Keratinocyte (primary cell): ENCODE data around the gene PLA2G2D. TPM values are rescaled to one million over a fixed set of nuclear protein-coding genes. Genes with fewer than 3 reads are reported as not detected.

ENCODE experiments used
- DNase-seq: peaks from one replicate; pipeline ENCODE4 v3.0.0-alpha.2; 2011; ENCODE audit warnings: low read depth, missing footprints, low spot score
- FAIRE-seq: peaks from 2 replicates; lab custom pipeline; 2011; peaks lifted over from hg19 to GRCh38; lab: Jason Lieb, UNC
- H2AFZ ChIP-seq: 2 replicates; pipeline ENCODE4 v1.6.0; 2012; ENCODE audit warnings: low read length, control low read depth, inconsistent platforms; ENCODE audit not compliant: control insufficient read depth
- H3K27ac ChIP-seq: 2 replicates; pipeline ENCODE4 v1.5.1; 2011; ENCODE audit warnings: low read length; ENCODE audit not compliant: control insufficient read depth, insufficient read depth
- H3K27me3 ChIP-seq: 3 replicates; pipeline ENCODE4 v1.6.0; 2011; ENCODE audit warnings: low read length; ENCODE audit not compliant: control insufficient read depth, insufficient read depth; ENCODE audit errors: extremely low read depth
- H3K36me3 ChIP-seq, 2 experiments: 2 replicates in 1 of 2; 3 replicates in 1 of 2; pipeline ENCODE4 v1.5.1; 2011; ENCODE audit warnings: low read length in 2 of 2, mild to moderate bottlenecking in 1 of 2; ENCODE audit not compliant: control insufficient read depth in 2 of 2, insufficient read depth in 2 of 2; ENCODE audit errors: extremely low read depth in 1 of 2
- H3K4me1 ChIP-seq: 3 replicates; pipeline ENCODE4 v1.5.1; 2011; ENCODE audit warnings: low read length; ENCODE audit not compliant: control insufficient read depth, insufficient read depth; ENCODE audit errors: extremely low read depth
- H3K4me2 ChIP-seq: 3 replicates; pipeline ENCODE4 v1.6.0; 2011; ENCODE audit warnings: low read depth, low read length; ENCODE audit not compliant: control insufficient read depth, insufficient read depth; ENCODE audit errors: extremely low read depth
- H3K4me3 ChIP-seq, 3 experiments: fragments of 200-600 bp in 1 of 3; sonication (generic) in 1 of 3; 2 replicates in 2 of 3; 3 replicates in 1 of 3; pipeline ENCODE4 v1.5.1; 2011 to 2016; ENCODE audit warnings: low read length in 3 of 3, mild to moderate bottlenecking in 3 of 3, control low read depth in 2 of 3, inconsistent platforms in 1 of 3, low read depth in 1 of 3, mixed read lengths in 1 of 3, mixed run types in 1 of 3, moderate library complexity in 1 of 3; ENCODE audit not compliant: control insufficient read depth in 2 of 3, insufficient read depth in 2 of 3; ENCODE audit errors: extremely low read depth in 1 of 3
- H3K79me2 ChIP-seq: 2 replicates; pipeline ENCODE4 v1.6.0; 2012; ENCODE audit warnings: low read length; ENCODE audit not compliant: control insufficient read depth, insufficient read depth
- H3K9ac ChIP-seq: 3 replicates; pipeline ENCODE4 v1.6.0; 2011; ENCODE audit warnings: low read length; ENCODE audit not compliant: control insufficient read depth, insufficient read depth; ENCODE audit errors: extremely low read depth
- H3K9me1 ChIP-seq: 3 replicates; pipeline ENCODE4 v1.6.0; 2011; ENCODE audit warnings: low read length; ENCODE audit not compliant: control insufficient read depth, insufficient read depth; ENCODE audit errors: extremely low read depth
- H3K9me3 ChIP-seq: 2 replicates; pipeline ENCODE4 v1.5.1; 2012; ENCODE audit warnings: low read depth, low read length; ENCODE audit not compliant: control insufficient read depth
- H4K20me1 ChIP-seq: 3 replicates; pipeline ENCODE4 v1.6.0; 2011; ENCODE audit warnings: low read length; ENCODE audit not compliant: control insufficient read depth, insufficient read depth; ENCODE audit errors: extremely low read depth
- EZH2 ChIP-seq: IDR thresholded peaks from one replicate; pipeline ENCODE4 v1.6.1; 2012; ENCODE audit warnings: inconsistent platforms, mild to moderate bottlenecking, low read length, moderate library complexity
- dilution Hi-C: fragments of 300-500 bp; cut with MboI; formaldehyde crosslinking; loops from one replicate; pipeline ENCODE4 v1.7.0; 2020; ENCODE audit warnings: low sequenced_read_pairs; ENCODE audit not compliant: extremely low pct_ligation_motif_present
- polyA plus RNA-seq, 5 experiments: library from polyadenylated mRNA; depleted of rRNA in 3 of 5; stranded (reverse) in 3 of 5; stranded (forward) in 1 of 5; unstranded in 1 of 5; fragments of >200 nt; gene quantifications; 1 replicate in 1 of 5; 2 replicates in 3 of 5; 3 replicates in 1 of 5; pipeline versions ENCODE4 v1.2.1 to v1.2.3, GENCODE V29; 2011 to 2012; ENCODE audit warnings: missing spikeins in 2 of 5, low read depth in 1 of 5, low replicate concordance in 1 of 5
- TF ChIP-seq, protein P1 (sequence below), 3 experiments: IDR thresholded peaks in 1 of 3; conservative IDR thresholded peaks in 1 of 3; optimal IDR thresholded peaks in 1 of 3; 2 replicates in 2 of 3; 3 replicates in 1 of 3; pipeline versions ENCODE3 to v1.5.1; 2011; ENCODE audit warnings: low read length in 3 of 3, mild to moderate bottlenecking in 3 of 3, moderate library complexity in 2 of 3, control low read depth in 1 of 3, inconsistent platforms in 1 of 3; ENCODE audit not compliant: insufficient read depth in 2 of 3; ENCODE audit errors: extremely low read depth in 1 of 3

The PLA2G2D gene
- polyA plus RNA-seq, 1 donor (not counting 4 experiments of a cell fraction or from before 2014, with no cell fraction given), result not detected

DNA sequence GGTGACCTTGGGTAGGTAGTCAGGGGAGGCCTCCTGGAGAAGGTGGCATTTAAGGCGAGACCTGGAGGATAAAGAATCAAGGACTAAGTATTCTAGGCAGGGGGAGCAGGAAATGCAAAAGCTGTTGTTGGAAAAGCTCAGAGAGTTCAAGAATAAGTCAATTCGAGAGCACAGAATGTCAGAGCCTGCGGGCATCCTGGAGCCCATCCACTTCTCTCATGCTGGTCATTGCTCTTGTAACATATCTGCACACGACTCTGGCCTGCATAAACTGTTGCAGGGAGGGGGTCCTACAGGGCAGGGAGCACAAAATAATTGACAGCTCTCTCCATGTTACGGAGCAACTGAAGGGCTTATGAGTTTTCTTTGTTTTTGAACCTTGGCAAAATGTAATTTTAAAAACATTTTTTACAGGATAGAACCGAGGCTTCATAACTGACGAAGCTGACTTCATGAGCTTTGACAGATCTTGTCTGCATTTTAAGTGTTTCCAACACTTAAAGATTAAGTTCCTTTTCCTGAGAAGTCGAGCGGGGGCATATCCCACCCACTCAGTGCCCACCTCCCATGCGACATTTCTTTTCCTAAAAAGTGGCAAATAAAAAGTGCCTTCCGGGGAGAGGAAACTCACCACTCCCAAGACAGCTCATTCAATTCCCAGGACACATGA is 45.1 kb downstream of the PLA2G2D start:
- no peaks in the 10 kb centered on the region for H3K79me2 ChIP-seq
- no peak overlapping the region for H3K4me3 ChIP-seq
- no peak overlapping the region for H3K9ac ChIP-seq
- no peak overlapping the region for H3K27ac ChIP-seq
- no peak overlapping the region for H3K4me2 ChIP-seq
- H3K27me3 ChIP-seq, result peaks cover 24% of the 10 kb centered on the region
- H3K9me3 ChIP-seq, result no peaks in the 10 kb centered on the region
- H3K9me1 ChIP-seq, result no peaks in the 10 kb centered on the region
- FAIRE-seq, result no peak
- H4K20me1 ChIP-seq, result no peaks in the 10 kb centered on the region
- DNase-seq, result no peak
- H2AFZ ChIP-seq, result no peak overlapping the region
- no peaks in the 10 kb centered on the region for H3K36me3 ChIP-seq
- H3K4me1 ChIP-seq, result no peaks in the 10 kb centered on the region
- TF ChIP-seq EZH2, result no peak
- TF ChIP-seq, protein P1, sequence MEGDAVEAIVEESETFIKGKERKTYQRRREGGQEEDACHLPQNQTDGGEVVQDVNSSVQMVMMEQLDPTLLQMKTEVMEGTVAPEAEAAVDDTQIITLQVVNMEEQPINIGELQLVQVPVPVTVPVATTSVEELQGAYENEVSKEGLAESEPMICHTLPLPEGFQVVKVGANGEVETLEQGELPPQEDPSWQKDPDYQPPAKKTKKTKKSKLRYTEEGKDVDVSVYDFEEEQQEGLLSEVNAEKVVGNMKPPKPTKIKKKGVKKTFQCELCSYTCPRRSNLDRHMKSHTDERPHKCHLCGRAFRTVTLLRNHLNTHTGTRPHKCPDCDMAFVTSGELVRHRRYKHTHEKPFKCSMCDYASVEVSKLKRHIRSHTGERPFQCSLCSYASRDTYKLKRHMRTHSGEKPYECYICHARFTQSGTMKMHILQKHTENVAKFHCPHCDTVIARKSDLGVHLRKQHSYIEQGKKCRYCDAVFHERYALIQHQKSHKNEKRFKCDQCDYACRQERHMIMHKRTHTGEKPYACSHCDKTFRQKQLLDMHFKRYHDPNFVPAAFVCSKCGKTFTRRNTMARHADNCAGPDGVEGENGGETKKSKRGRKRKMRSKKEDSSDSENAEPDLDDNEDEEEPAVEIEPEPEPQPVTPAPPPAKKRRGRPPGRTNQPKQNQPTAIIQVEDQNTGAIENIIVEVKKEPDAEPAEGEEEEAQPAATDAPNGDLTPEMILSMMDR (optimal IDR thresholded peaks at IDR 0.05 in 1 of 3, IDR thresholded peaks at IDR 0.05 in 1 of 3, conservative IDR thresholded peaks at IDR 0.05 in 1 of 3; ENCODE audit: extremely low read depth in 1 of 3, insufficient read depth in 2 of 3, low read length in 3 of 3), result no peak
- dilution Hi-C loops, result no loop called here

DNA sequence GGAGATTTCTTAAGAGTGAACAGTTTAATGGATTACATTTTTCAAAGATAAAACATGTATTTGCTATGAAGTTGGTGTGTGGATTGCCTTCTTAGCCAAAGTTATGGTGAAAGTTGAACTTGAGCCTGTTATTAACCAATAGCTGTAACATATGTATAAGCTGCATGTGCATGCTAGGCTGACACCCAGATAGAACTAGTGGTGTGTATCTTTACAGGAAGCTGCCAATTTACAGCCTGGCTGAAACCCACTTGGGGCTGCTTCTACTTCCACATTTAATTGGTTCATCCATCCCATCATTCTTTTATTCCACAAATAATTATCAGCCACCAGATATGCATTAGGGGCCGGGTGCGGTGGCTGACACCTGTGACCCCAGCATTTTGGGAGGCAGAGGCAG is 46.1 kb downstream of the PLA2G2D start:
- H3K27ac ChIP-seq, result no peak overlapping the region
- DNase-seq (no peak), FAIRE-seq (no peak)
- TF ChIP-seq, protein P1 (optimal IDR thresholded peaks at IDR 0.05 in 1 of 3, IDR thresholded peaks at IDR 0.05 in 1 of 3, conservative IDR thresholded peaks at IDR 0.05 in 1 of 3; ENCODE audit: extremely low read depth in 1 of 3, insufficient read depth in 2 of 3, low read length in 3 of 3), result no peak
- no peak for TF ChIP-seq EZH2
- no peak overlapping the region for H2AFZ ChIP-seq
- H3K9ac ChIP-seq, result no peak overlapping the region
- no peak overlapping the region for H3K4me3 ChIP-seq
- peaks cover 18% of the 10 kb centered on the region for H3K27me3 ChIP-seq
- H4K20me1 ChIP-seq, result no peaks in the 10 kb centered on the region
- H3K9me3 ChIP-seq, result no peaks in the 10 kb centered on the region
- no peaks in the 10 kb centered on the region for H3K4me1 ChIP-seq
- no peak overlapping the region for H3K4me2 ChIP-seq
- H3K79me2 ChIP-seq, result no peaks in the 10 kb centered on the region
- dilution Hi-C loops, result no loop called here
- H3K9me1 ChIP-seq, result no peaks in the 10 kb centered on the region
- no peaks in the 10 kb centered on the region for H3K36me3 ChIP-seq
